ENCODE measurements around the gene NDUFA3.
A peak's percentile ranks its signal among the peaks of the same experiment; 100 is the strongest.

NDUFA3 gene

DNA sequence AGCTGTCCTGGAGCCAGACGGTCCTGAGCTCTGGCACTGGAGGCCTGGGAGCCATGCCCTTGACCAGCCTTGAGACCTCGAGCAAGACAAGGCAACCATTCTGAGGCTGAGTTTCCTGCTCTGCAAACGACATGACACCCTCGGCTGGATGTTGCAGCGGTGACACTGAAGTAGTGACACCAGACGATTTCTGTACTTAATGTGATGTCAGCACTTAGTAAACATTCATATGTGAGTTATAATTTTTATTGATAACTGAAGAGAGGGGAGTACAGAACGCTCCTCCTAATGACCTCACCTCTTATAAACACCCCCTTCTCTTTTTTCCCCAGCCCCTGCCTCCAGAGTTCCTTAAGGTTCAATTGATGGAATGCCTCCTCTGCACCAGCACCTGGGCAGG lies 5.8 kb downstream of the NDUFA3 start:
- TF ChIP-seq CTCF (IDR thresholded peaks at IDR 0.05; ENCODE audit: low read depth, low read length, missing control alignments): no peak
- H3K4me3 ChIP-seq (ENCODE audit: low read depth, low read length): no peak overlapping the region
- no peak for DNase-seq (ENCODE audit: low read depth)

DNA sequence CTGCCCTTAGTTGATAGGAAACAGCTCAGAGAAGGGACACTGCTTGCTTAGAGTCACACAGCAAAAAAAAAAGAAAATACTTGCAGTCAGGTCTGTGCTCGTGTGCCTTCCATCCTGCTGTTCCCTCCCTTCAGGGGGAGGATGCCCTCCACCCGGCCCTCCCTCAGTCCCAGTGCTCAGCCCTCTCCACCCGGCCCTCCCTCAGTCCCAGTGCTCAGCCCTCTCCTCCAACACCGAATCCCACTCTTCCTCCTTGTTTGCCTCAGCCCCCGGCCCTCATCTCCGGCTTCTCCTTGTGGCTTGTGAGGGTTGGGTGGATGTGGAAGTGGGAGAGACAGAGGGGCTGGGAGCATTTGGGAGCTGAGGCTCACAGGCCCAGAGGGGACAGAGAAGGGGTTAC lies 7.0 kb downstream of the NDUFA3 start:
- no peak for DNase-seq (ENCODE audit: low read depth)

GRCh38 chr19:54114340-54115108 lies 11.9 kb downstream of the NDUFA3 start:
- peak overlapping the region; percentile 78 for H3K4me3 ChIP-seq (ENCODE audit: low read depth, low read length)
- TF ChIP-seq CTCF (IDR thresholded peaks at IDR 0.05; ENCODE audit: low read depth, low read length, missing control alignments): no peak
- DNase-seq (ENCODE audit: low read depth): no peak

More for the DNA sequence above, 7.0 kb downstream of the NDUFA3 start:
- H3K4me3 ChIP-seq (ENCODE audit: low read depth, low read length): no peak overlapping the region
- no peak for TF ChIP-seq CTCF (IDR thresholded peaks at IDR 0.05; ENCODE audit: low read depth, low read length, missing control alignments)

- TF ChIP-seq CTCF (IDR thresholded peaks at IDR 0.05; ENCODE audit: low read depth, low read length, missing control alignments): no peak
- DNase-seq (ENCODE audit: low read depth): peak; percentile 95
- peak within 1 kb of the TSS; percentile 78 for H3K4me3 ChIP-seq (ENCODE audit: low read depth, low read length)
Observed at GRCh38 chr19:54115109-54116063, 12.7 kb downstream of the NDUFA3 start, which contains the start of the genes PRPF31 and TFPT. PRPF31 (plus strand) TSS chr19:54115754; CDS start chr19:54118279, 2,525 bp downstream. TFPT (minus strand) TSS chr19:54115657; CDS start chr19:54115269, 388 bp downstream.

- no peak overlapping the region for H3K4me3 ChIP-seq (ENCODE audit: low read depth, low read length)
- no peak for DNase-seq (ENCODE audit: low read depth)
- TF ChIP-seq CTCF (IDR thresholded peaks at IDR 0.05; ENCODE audit: low read depth, low read length, missing control alignments): no peak
Observed at GRCh38 chr19:54121259-54121658, 18.6 kb downstream of the NDUFA3 start.

GRCh38 chr19:54123682-54124081 lies 21.0 kb downstream of the NDUFA3 start:
- TF ChIP-seq CTCF (IDR thresholded peaks at IDR 0.05; ENCODE audit: low read depth, low read length, missing control alignments): no peak
- no peak for DNase-seq (ENCODE audit: low read depth)
- H3K4me3 ChIP-seq (ENCODE audit: low read depth, low read length): no peak overlapping the region

Data from GM12864 (cell line).